Activated effector memory CD4-positive, alpha-beta T cell treated with anti-CD3 and anti-CD28 coated beads, Interleukin-2, amount 50 U/mL, for 16 hours (primary cell): ENCODE measurements around the gene CYB561D1.

Source experiments
- DNase-seq: peaks from one replicate; pipeline ENCODE4 v3.0.0-alpha.2; 2020

CYB561D1 gene

DNA sequence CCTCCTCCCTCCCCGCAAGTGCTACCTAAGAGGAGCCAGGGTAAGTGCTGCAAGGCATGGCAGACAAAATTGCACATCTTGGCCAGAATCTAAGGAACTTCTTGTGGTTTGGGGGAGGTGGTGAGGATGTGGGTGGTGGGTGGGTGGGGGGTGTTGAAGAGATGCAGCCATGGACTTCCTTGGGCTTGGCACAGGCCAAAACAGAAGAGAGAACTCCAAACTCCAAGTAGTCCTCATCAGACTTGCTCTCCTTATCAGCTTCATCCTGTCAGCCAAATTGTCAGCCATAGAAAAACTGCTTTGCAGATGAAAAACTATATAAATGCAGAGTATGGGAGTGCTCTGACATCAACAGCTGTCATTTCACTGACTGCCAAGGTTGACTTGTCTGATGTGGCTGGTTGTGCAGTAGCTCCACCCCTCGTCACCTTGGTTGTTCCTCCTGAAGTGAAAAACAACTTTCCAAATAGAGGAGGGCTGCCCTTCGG lies 8.5 kb downstream of the CYB561D1 start:
- DNase-seq: peak; percentile 80

DNA sequence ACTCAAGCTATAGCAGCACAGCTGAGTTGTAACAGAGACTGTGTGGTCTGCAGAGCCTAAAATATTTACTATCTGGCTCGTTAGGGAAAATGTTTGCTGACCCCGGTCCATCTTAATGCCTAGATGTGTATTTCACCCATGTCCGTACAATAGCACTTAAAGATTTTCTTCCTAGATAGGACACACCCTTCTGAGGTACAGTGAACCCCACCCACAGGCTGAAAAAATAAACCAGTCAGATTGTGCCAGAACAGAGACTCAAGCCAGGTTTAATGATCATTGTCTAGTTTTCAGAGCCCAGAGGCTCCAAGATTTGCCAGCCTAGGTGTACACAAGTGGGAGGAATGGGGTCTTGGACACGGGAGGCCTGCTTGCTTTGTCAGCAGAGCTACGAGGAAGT lies 10.0 kb downstream of the CYB561D1 start:
- no peak for DNase-seq

DNA sequence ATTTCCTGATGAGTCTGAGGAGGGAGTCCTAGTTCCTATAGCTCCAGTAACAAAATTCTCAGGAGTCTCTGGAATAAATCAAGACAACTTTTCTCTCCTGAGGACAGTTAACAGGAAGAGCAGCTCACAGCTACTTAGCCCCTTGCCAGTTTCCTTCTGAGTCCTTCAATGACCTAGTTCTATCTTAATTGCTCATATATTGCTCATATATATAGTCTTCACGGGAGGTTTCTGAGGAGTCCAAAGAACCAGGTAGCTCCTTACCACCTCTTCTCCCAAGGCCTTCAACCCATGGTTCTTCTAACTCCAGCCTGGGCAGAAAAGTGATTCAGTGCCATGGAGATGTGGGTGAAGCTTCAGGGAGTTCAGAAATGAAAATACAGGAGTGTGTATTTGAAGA lies 11.1 kb downstream of the CYB561D1 start:
- no peak for DNase-seq

DNA sequence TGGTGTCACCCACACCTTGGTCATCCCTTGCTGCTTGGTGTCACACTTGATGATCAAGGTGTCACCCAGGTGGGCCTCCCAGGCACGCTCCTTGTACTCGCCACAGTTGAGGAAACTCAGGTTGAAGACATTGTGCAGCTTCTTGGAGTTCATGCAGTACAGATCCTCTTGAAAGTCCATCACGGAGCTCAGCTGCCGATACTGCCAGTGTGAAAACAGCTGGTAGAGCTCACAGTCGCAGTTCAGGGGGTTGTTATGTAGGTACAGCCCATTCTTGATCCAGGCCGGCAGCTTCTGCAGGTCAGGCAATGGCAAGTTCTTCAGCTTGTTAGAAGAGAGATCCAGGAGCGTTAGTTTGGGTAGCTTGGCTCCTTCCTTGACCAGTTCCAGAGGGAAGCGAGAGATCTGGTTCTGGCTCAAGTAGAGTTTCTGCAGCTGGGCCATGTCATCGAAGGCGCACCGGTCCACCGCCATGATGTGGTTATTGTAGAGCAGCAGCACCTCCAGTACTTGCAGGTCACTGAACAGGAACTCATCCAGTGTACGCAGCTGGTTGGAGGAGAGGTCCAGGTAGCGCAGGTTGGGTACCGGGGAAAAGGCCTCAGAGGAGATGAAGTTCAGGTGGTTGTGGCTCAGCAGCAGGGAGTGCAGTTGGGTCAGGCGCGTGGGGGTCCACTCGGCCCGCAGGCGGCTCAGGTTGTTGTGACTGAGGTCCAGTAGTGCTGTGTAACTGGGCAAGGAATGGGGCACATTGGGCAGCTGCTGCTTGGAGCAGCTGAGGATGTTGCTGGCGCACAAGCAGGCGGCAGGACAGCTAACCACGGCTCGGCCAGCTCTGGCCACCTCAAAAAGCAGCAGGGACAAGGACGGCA lies 14.3 kb downstream of the CYB561D1 start:
- peak; percentile 62 for DNase-seq

DNA sequence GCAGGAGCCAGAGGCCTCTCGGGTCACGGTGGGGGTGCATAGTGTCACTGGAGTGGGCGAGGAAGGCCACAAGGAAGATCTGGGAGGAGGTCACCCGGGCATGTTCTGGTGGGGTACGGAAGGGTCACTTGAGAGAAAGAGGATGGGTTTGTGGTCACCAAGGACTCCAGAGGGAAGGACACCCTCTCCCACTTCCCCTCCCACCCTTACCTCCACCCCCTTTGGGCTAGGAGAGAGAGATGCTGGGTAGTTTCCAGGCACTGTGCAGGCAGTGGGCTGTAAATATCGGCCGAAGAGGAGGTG lies 14.9 kb downstream of the CYB561D1 start:
- peak; percentile 54 for DNase-seq

DNA sequence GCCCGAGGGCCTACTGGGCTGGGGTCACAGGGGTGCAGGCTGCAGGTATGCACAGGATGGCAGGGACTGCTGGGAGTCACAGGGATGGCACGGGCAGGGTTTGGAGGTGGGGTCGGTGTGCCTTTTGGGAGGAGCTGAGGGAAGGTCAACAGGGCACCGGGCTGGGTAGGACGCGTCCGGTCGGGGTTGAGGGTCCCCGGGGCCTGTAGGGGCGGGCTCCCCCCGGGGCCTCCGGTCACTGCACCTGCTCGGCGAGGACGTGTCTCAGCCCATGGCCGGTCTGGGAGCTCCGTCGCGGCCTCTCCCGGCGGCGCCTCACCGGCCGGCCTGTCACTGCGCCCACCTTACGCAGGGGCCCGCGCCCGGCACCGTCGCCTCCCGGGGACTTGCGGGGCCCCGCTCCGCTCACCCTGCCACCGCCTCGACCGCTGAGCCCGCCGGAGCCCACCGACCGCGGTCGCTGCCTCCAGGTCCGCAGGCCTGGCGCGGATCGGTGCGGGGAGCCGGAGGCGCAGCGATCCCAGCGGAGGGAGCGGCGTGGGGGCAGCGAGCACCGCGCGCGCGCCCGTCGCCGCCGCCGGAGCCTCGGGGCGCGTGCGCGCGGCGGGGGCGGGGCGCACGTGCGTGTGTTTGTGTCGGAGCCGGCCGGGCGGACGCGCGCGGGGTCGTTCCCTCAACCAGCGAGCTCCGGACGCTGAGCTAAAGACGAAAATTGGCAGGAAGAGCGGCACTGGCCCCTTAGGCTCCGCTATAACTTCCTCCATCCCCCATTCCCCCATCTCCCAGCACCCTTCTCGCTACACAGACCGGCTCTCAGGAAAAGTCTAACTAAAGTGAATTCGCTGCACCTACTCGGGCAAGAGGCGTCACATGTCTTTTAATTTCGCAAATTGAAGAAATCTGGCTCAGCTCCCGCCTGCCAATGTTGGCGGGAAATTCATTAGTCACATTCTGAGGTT lies 15.6 kb downstream of the CYB561D1 start, which contains the start of gene AMIGO1:
TSS of gene AMIGO1 (minus strand) at position 552 of the 959 bp plus-strand sequence. CDS start 815 bp downstream, outside the sequence.
- peak; percentile 86 for DNase-seq

DNA sequence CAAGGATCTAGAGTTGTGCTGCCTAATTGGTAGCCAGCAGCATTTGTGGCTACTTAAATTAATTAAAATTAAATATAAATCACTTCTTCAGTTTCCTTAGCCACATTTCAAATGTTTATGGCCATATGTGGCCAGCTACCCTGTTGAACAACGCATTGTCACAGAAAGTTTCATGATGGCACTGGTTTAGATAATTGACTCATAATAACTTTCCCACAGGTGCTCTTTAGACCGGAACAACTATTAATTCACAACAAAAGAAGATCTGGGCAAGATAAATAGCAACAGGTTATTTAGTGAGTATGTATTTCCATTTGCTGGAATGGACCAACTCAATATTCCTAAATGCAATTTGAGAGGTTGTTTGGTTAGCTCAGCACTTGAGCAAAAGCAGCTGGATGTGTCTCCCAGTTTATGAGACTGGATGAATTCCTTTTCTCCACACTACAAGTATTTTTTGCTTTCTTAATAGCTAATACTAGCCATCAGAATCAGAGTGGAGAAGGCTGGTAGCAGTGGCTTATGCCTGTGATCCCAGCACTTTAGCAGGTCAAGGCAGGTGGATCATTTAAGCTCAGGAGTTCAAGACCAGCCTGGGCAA lies 19.3 kb downstream of the CYB561D1 start:
- DNase-seq: no peak

DNA sequence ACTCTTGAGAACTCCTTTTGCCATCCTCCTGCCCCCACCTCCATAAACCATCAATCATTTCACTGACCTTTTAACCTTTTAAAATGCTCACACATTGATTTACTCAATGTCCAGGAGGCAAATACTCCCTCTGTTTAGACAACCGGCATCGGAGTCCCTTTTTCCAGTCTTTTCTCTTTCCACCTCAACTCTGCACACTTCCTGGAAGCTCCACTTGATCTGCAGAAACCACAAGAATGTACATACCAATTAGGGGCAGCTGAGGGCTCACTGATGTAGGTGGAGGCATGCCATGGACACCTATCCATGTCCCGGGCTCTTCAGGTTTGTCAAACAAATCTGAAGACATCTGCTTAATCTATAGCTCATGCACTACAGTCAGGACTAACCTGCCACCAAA lies 21.0 kb downstream of the CYB561D1 start:
- DNase-seq: no peak

DNA sequence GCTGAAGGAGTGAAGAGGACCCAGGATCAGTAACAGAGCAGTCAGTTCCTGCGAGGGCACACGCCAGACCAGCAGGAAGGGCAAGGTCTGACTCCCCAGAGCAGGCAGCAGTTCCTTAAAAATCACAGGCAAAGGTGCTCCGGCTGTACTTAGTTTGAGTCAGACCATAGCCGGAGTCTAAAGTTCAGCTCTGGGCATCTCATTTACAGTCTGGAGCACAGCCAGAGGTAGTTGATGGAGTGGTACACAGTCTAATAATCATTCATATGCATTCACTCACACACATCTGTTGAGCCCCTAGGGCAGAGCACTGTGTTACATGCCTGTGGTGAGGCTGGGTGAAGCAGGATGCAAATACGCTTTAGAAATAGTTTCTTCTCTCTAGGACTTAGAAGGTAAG lies 23.0 kb downstream of the CYB561D1 start:
- DNase-seq: no peak

DNA sequence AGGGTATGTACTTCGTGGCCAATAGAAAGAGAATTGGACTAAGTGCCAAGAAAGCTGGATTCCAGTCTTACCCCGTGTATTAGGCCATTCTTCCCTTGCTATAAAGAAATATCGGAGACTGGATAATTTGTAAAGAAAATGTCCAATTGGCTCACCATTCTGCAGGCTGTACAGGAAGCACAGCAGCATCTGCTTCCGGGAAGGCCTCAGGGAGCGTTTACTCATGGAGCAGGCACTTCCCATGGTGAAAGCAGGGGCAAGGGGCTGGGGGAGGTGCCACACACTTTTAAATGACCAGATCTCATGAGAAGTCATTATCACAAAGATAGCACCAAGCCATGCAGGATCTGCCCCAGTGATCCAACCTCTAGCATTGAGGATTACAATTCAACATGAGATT lies 23.4 kb downstream of the CYB561D1 start:
- DNase-seq: no peak

DNA sequence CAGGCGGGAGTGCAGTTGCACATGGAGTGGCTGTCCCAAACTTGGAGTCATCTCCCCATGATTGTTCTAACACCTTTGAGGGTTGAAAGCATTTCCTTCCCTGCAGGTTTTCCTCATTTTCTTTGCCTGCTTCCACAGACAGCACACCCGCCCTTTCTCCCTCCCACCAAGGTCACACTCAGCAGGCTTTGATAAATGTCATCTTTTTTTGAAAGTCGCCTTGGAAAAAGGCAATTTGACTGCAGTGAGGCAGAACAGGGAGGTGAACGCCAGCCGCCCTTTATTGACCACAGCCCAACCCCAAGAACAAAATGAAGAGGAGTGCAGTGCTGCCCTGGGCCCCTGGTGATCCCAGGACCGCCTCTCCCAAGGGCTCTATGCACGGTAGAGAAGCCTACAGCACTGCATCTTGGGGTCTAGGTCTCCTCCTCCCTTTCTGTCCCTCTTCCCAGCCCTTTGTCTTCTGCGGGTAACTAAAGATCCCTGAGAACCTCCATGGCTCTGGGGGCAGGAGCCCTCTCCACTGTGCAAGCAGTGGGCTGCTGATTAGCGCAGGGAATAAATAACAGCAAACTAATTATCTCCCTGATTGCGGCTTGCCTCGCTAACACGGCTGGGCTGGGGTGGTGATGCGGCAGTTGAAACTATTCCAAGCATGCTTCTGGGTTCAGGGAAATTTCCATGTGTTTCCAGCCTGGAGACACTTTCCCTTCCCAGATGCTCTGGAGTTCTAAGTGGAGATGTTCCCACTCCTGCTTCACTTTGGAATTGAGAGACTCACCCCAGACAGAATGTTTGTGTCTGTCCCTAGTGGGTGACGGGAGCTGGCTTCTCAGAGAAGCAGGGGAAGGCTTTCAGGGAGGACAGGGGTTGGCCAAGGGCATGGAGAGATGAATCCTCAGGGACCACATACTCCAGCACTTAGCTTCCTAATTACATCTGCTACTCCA lies 27.4 kb downstream of the CYB561D1 start:
- no peak for DNase-seq

DNA sequence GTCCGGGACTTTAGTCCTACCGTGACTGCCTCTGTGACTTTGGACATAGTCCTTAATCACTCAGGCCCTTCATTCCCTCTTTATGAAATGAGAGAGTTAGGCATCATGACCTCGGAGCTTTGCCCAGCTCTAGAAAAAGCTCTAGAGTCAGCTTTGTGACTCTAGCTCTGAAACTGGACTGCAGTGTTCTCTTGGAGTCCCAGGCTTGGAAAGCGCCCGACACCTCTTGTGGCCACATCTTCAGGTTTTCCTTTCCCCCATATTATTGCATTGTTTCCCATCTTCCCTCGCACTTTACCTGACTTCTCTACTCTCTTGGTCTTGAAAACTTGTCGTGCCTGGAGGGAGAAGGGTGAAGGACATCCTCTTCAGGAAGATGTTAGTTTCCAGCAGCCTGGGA lies 28.1 kb downstream of the CYB561D1 start:
- no peak for DNase-seq

DNA sequence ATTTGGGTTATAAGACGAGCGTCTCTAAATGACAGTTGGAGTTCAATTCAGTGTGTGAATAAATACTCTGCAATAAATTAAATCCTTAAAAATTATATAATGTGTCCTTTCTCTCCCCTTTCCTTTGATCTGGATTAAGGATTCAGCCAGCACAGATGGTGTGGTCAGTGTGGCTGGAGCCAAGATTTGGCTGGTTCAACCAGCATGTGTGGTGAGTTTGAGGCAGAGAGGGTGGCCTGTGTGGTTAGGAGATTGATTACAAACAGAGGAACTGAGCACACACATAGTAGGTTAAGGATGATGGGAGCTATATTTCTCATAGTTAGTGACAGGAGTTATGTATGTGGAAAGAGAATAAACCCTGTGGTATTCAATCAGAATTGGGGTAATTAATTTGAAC lies 29.8 kb downstream of the CYB561D1 start:
- DNase-seq: no peak

DNA sequence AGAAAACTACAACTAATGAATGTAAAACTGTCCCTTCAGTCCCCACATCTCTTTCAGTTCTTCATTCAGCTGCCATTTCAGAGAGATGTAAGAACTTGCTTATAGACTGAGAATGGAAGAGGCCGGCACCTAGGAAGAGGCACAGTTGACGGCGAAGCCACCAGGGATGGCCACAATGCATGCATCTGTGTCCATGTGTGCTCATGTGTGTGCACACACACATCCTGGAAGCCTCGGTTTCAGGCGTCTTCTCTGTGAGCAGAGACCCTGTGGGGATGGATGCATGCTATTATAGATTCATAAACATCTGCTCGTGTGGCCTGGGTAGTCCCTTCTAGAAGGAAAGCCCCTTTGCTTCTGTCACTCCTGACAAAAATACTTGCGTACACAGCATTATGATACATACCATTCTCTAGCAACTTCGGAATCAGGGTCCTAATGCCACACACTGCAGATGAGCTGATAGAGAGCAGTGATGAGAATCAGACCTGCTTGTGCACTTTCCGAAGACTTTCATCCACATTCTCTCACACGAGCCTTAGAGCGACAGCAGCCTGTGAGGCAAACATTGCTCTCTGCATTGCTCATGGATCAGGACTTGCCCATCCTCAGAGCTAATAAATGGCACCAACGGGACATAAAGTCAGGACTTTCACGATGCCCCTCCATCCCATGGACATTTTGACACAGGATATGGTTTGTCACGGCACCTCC lies 33.4 kb downstream of the CYB561D1 start:
- DNase-seq: no peak

DNA sequence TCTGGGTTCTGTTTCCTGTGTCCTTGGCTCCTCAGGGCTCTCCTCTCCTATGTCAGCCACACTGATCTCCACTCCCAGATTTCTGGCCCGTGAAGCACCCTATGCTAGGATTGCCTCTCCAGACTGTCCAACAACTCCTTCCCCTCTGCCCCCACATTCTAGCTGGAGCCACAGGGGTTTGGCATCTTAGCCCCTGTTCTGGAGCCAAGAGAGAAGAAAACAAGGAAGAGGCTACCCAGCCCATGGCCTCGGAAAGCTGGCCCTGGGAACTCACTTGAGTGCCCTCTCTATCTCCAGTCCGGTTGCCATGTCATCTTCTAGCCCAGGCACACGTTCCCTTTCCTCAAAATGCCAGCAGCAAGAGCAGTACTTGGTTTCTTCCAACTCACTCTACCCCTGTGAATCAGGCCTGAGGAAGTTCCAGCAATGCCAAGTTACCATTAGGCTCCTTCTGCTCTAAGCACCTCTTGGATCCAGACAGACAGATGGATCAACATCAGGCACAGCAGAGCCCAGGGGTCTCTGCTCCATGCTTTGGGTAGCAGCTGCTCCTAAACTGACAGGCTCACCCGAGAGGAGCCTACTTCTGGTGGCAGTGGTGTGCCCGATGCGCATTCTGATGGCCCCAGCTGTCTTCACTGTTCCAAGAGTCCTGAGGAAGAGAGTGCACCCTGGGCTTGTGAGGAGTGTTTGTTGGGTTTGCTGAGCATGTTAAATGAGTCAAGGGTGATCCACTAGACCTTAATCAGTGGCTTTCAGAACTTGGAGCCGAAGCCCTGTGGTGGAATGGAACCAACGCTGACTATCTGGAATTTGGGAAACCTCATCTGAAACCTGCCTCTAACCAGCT lies 34.2 kb downstream of the CYB561D1 start:
- DNase-seq: no peak

DNA sequence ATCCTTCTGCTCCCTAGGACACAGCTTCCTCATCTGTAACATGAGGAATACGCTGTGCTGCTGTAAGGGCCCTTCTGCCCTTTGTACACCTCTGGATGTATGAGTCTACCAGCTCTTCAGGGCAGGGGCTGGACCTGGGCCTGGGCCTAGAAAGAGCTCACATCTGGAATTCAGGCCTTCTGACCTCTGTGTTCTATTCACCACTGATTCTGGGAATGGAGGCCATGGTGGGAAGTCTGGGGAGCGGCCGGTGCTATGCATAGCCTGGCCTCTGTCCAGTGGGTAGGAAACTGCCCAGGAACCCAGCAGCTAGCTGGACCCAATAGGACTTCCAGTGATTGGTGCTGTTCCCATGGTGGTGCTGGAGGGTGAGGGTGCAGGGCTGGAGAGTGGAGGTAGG lies 34.8 kb downstream of the CYB561D1 start:
- DNase-seq: no peak

DNA sequence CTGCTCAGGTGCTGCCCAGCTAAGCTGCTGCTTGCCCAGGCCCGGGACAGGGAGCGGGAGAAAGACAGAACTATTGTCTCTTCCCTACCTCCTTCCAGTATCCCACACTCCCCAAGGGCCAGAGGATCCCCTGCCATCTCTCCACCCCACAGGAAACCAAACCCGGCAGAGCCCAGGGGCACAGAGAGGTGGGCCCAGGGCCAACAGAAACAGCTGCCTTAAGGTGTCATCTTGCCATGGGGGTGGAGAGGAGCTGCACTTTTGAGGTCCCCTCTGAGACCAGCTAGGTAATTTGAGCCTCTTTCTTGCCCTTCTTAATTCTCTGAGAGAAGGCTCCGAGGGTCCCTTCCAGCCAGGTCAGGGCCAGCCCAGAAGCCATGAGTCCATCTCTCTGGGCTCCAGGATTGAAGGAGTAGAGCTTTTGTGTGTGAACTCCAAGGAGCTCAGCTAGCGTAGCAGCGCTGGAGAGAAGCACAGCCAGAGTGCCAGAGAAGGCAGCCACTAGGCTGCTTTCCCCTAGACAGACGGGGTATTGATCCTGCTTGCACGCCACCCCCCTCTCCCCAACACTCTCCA lies 36.1 kb downstream of the CYB561D1 start:
- DNase-seq: no peak

DNA sequence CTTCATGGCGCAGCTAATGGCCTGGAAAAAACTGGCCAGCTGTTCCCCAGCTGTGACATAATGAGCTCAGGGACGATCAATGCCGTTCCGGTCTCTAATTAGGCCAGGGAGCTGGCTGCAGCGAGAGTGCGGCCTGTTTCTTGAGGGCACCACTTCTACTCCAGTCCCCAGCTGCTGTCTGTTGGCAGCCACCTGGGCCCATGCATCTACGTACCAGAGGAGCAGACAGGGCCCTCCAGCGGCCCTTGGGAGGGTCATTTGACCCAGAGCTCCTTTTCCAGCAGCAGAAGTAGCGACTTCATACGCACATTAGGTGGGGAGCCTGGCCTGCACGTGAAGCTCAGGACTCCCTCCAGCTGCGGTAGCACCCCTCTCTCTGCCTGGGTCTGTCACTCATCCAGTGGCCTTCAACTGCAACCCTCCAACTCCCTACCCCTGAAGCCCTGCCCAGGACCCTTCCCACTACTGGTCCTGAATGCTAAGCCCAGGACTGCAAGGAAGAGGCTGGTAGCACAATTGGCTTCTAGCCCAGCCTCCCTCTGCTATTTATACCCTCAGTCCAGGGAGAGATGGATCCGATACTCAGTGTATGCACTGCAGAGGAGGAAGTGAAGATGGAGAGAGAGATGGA lies 36.7 kb downstream of the CYB561D1 start:
- no peak for DNase-seq

DNA sequence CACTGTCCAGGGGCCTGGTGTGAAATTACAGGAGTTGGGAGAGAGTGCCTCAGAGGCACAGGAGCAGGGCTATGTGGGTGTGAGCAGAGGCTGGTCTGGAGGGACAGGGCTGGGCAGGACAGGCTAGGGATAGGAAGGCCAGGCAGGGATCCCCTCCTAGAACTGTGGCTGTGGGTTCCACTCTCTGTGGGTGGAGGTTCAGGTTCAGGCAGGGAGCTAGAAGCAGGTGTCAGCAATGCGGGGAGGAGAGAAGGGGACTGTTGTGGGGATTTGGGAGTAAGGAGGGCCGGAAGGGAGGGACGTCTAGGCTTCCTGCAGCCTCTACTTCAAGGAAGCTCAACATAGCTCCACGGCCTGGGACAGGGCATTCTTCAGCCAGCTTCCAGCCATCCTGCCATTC lies 37.5 kb downstream of the CYB561D1 start:
- no peak for DNase-seq
